Hematopoietic multipotent progenitor cell treated with erythropoietin and hydrocortisone succinate and interleukin-3 and kit ligand, for 17 days (in vitro differentiated cells): Measurements from ENCODE around the gene PNPLA1.

ENCODE experiments used
- DNase-seq: peaks from one replicate; pipeline ENCODE4 v3.0.0-alpha.2; 2015; ENCODE audit warnings: low spot score

PNPLA1 gene

GRCh38 chr6:36269834-36270705, at the start of gene PNPLA1:
Gene PNPLA1 (plus strand): TSS chr6:36270060. CDS start chr6:36270460, 400 bp downstream.
- DNase-seq = no peak

- DNase-seq = no peak
These were observed 49.6 kb upstream of the PNPLA1 start for GRCh38 chr6:36220226-36220625.

DNA sequence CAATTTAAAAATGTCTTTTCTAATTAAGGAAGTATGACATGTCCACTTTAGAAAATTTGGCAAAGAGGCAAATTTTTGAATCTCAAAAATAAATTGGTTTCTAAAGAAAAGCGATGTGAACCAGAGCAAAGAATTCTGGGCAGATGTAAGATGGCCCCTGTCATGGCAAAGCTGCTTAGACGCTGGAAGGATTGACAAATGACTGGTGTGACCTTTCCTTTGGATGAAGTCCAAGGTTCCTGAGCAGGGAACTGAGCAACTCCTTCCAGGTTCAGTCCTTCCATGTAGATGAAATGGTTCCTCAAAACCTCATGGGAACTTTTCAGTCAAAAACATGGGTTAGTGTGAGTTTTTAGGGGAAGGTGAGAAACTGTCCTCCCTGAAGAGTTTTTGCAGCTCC, 48.2 kb upstream of the PNPLA1 start:
- DNase-seq = no peak

- DNase-seq = no peak
These were observed 46.9 kb upstream of the PNPLA1 start for GRCh38 chr6:36222924-36223323.

DNA sequence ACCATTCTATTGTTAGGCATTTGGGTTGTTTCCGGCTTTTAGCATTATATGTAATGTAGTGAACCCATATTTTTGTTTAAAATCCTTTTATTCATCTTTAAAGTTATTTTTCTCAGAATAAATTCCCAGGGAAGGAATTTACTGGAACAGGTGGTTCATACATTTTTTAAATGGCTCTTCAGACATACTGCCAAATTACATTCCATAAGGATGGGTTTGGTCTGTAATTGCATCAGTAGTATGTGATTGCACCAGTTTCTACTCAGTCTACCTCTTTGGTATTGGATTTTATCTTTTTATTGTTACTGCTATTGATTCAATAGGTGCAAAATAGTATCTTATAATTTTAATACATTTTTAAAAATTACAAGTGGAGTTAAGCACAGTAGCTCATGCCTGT, 46.2 kb upstream of the PNPLA1 start:
- DNase-seq = no peak

DNA sequence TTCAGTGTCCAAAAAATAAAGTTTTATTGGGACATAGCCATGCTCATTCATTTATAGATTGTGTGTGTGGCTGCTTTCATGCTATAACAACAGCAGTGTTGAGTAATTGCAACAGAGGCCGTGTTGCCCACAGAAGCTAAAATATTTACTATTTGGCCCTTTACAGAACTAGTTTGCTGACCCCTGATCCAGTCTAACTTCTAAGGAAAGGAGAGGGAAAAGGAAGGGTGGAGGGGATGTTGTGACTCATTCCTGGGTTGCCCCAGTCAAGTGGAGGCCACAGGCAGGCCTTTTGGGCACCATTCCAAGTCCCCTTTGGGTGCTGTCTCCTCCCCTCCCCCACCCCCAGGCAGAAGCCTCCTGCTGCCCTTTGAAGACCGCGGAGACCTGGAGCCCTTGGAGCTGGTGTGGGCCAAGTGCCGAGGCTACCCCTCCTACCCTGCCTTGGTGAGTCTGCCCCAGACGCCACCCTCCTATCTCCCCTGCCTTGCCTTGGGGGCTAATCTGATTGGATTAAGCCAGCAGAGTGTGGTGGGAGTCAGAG, 44.9 kb upstream of the PNPLA1 start:
- DNase-seq = peak; percentile 63

- peak; percentile 25 for DNase-seq
These were observed 43.3 kb upstream of the PNPLA1 start for GRCh38 chr6:36226438-36227047.

- DNase-seq = peak; percentile 43
These were observed 42.3 kb upstream of the PNPLA1 start for GRCh38 chr6:36227379-36228228.

GRCh38 chr6:36229223-36229622, 40.6 kb upstream of the PNPLA1 start:
- peak; percentile 76 for DNase-seq

DNA sequence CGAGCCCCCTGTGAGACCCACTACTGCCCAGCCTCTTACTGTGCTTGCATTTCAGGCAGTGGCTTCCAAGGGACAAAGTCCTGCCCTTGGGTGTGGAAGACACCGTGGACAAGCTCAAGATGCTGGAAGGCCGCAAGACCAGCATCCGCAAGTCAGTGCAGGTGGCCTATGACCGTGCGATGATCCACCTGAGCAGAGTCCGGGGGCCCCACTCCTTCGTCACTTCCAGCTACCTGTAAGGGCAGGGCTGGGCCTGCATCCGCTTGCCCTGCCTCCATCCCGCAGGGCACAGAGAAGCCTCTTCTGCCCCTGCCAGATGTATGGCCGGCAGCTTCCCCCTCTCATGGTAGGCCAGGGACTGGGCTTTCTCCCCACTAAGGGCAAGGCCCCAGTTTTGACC, 39.5 kb upstream of the PNPLA1 start:
- no peak for DNase-seq

- DNase-seq = no peak
These were observed 37.7 kb upstream of the PNPLA1 start for GRCh38 chr6:36232172-36232571.

DNA sequence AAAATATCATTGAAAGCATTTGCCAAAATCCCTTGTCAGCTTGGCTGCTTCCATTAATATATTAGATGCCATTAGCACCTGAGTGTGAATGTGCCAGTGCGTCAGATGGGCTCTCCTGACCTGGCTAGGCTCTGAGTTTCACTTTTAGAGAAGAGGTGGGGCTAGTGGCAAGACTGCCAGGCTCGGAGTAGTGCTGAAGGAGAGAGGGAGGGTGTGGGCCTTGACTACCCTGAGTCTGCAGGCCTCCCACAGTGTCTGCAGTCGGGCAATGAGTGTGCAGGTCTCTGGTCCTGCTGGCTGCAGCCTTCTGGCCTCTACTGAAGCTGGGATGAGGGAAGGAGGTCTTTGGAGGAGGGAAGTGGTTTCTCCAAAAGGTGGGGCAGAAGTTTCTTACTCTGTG, 34.6 kb upstream of the PNPLA1 start:
- peak; percentile 60 for DNase-seq

GRCh38 chr6:36235862-36236261, 34.0 kb upstream of the PNPLA1 start:
- DNase-seq = no peak

- no peak for DNase-seq
These were observed 30.1 kb upstream of the PNPLA1 start for GRCh38 chr6:36239774-36240173.

DNA sequence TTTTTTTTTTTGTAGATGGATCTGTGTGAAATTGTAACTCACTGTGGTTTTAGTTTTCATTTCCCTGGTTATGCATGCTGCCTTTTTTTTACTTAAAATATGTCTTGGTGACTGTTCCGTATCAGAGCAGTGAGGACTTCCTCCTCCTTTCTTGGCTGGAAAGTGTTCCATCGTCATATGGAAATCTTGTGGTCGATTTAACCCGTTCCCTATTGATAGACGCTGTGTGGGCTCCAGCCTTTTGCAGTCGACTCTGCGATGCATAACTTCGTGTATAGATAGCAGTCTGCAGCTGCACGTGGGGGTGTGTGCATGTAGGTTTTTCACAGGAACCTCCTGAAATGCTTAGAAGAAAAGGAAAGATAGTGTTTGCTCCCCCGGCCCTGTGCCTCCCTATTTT, 28.1 kb upstream of the PNPLA1 start:
- no peak for DNase-seq

- DNase-seq = no peak
These were observed 27.7 kb upstream of the PNPLA1 start for GRCh38 chr6:36242161-36242560.

DNA sequence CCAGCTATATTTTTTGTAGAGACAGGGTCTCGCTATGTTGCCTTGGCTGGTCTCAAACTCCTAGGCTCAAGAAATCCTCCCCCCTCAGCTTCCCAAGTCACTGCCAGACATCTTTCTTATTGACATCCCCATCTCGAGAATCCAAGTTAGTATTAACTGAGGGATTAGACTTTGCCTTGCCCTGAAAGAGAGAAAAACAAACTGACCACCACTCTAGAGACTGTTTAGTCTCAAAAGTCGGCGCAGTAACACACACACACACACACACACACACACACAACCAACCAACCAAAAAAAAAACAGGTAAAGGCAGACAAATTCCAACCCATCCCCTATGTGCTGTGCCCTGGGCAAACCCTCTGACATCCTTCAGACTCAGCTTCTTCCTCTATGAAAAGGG, 27.2 kb upstream of the PNPLA1 start:
- no peak for DNase-seq

GRCh38 chr6:36243562-36244212, 26.2 kb upstream of the PNPLA1 start:
- no peak for DNase-seq

DNA sequence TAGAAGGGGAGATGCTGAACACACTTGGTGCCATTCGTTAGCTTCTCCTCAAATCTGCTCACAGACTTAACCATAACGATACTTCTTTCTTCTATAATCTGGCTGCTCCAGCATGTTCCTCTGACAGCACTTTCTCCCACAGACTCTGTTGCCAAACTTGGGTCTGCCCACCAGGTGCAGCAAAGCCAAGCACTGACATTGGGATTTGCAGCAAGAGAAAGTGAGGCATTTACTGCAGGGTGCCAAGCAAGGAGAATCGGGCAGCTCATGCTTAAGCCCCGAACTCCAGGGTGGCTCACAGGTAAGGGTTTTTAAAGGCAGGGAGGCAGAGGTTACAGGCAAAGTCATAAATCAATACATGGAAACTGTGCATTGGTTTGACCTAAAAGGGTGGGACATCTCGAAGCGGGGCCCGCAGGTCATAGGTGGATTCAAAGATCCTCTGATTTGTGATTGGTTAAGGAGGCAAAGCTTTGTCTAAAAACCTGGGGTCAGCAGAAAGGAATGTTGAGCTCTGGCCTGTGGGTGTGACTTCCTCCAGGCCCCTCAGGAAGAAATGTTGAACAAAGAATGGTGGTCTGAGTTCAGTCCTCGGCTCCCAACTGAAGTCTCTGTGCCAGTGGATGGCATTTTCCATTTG, 25.1 kb upstream of the PNPLA1 start:
- no peak for DNase-seq

GRCh38 chr6:36245572-36246061, 24.2 kb upstream of the PNPLA1 start:
- peak; percentile 27 for DNase-seq
